KOPT-K1 (cell line): Measurements from ENCODE around the gene TNFRSF18.

ENCODE experiments used
- H3K27ac ChIP-seq: fragments of 200-600 bp; sonication (generic); 2 replicates; pipeline ENCODE4 v1.5.1; 2016; ENCODE audit warnings: antibody characterized with exemption, mild to moderate bottlenecking, low read depth, low read length; ENCODE audit not compliant: poor library complexity, severe bottlenecking
- H3K36me3 ChIP-seq: fragments of 200-600 bp; sonication (generic); 2 replicates; pipeline ENCODE4 v1.5.1; 2017; ENCODE audit warnings: antibody characterized with exemption, mild to moderate bottlenecking, low read length, moderate library complexity; ENCODE audit not compliant: insufficient read depth
- H3K9me3 ChIP-seq: fragments of 200-600 bp; sonication (generic); 2 replicates; pipeline ENCODE4 v1.5.1; 2017; ENCODE audit warnings: antibody characterized with exemption, low read length, mild to moderate bottlenecking; ENCODE audit not compliant: insufficient read depth, poor library complexity, severe bottlenecking

TNFRSF18 gene

GRCh38 chr1:1187938-1188337 lies 18.5 kb downstream of the TNFRSF18 start:
- no peaks in the 10 kb centered on the region for H3K36me3 ChIP-seq
- H3K27ac ChIP-seq, result no peak overlapping the region
- peaks cover 15% of the 10 kb centered on the region for H3K9me3 ChIP-seq

- Histone ChIP-seq H3K9me3 (no peaks in the 10 kb centered on the region), H3K27ac (no peak overlapping the region), H3K36me3 (no peaks in the 10 kb centered on the region)
These were observed 21.2 kb downstream of the TNFRSF18 start for GRCh38 chr1:1185101-1185765.

- Histone ChIP-seq H3K36me3 (no peaks in the 10 kb centered on the region), H3K9me3 (no peaks in the 10 kb centered on the region), H3K27ac (no peak overlapping the region)
These were observed 22.3 kb downstream of the TNFRSF18 start for GRCh38 chr1:1183833-1184775.

GRCh38 chr1:1183221-1183747 lies 23.1 kb downstream of the TNFRSF18 start:
- Histone ChIP-seq H3K27ac (no peak overlapping the region), H3K36me3 (no peaks in the 10 kb centered on the region), H3K9me3 (no peaks in the 10 kb centered on the region)

GRCh38 chr1:1182491-1183220 lies 23.7 kb downstream of the TNFRSF18 start:
- H3K36me3 ChIP-seq, result no peaks in the 10 kb centered on the region

GRCh38 chr1:1181938-1182410 lies 24.4 kb downstream of the TNFRSF18 start:
- no peaks in the 10 kb centered on the region for H3K36me3 ChIP-seq
- no peaks in the 10 kb centered on the region for H3K9me3 ChIP-seq
- no peak overlapping the region for H3K27ac ChIP-seq

More at GRCh38 chr1:1182491-1183220, 23.7 kb downstream of the TNFRSF18 start:
- H3K9me3 ChIP-seq, result no peaks in the 10 kb centered on the region
- no peak overlapping the region for H3K27ac ChIP-seq

- Histone ChIP-seq H3K36me3 (no peaks in the 10 kb centered on the region), H3K27ac (no peak overlapping the region), H3K9me3 (no peaks in the 10 kb centered on the region)
These were observed 25.1 kb downstream of the TNFRSF18 start for GRCh38 chr1:1181129-1181937.

- H3K9me3 ChIP-seq, result no peaks in the 10 kb centered on the region
- H3K27ac ChIP-seq, result no peak overlapping the region
- no peaks in the 10 kb centered on the region for H3K36me3 ChIP-seq
These were observed 26.2 kb downstream of the TNFRSF18 start for GRCh38 chr1:1179983-1180861.

- H3K27ac ChIP-seq, result no peak overlapping the region
- H3K36me3 ChIP-seq, result no peaks in the 10 kb centered on the region
- H3K9me3 ChIP-seq, result no peaks in the 10 kb centered on the region
These were observed 26.9 kb downstream of the TNFRSF18 start for GRCh38 chr1:1179346-1179982.

GRCh38 chr1:1178794-1179331 lies 27.5 kb downstream of the TNFRSF18 start:
- Histone ChIP-seq H3K9me3 (no peaks in the 10 kb centered on the region), H3K27ac (no peak overlapping the region), H3K36me3 (no peaks in the 10 kb centered on the region)

- Histone ChIP-seq H3K36me3 (no peaks in the 10 kb centered on the region), H3K9me3 (no peaks in the 10 kb centered on the region), H3K27ac (no peak overlapping the region)
These were observed 28.8 kb downstream of the TNFRSF18 start for GRCh38 chr1:1177452-1178206.

GRCh38 chr1:1176931-1177330 lies 29.5 kb downstream of the TNFRSF18 start:
- H3K36me3 ChIP-seq, result no peaks in the 10 kb centered on the region
- no peaks in the 10 kb centered on the region for H3K9me3 ChIP-seq
- no peak overlapping the region for H3K27ac ChIP-seq
